Limb (tissue), 2 donors: ENCODE data around the gene SSBP3.
"Not testable (repeated sequence)": the region's sequence is repeated elsewhere in the genome, so short reads cannot be mapped to it uniquely, and the experiment has no call there.

Experiments used
- DNase-seq, 2 donors: peaks; one replicate each; pipeline ENCODE4 v3.0.0-alpha.2; 2016; ENCODE audit errors: extremely low spot score in 2 of 2

The SSBP3 gene

DNA sequence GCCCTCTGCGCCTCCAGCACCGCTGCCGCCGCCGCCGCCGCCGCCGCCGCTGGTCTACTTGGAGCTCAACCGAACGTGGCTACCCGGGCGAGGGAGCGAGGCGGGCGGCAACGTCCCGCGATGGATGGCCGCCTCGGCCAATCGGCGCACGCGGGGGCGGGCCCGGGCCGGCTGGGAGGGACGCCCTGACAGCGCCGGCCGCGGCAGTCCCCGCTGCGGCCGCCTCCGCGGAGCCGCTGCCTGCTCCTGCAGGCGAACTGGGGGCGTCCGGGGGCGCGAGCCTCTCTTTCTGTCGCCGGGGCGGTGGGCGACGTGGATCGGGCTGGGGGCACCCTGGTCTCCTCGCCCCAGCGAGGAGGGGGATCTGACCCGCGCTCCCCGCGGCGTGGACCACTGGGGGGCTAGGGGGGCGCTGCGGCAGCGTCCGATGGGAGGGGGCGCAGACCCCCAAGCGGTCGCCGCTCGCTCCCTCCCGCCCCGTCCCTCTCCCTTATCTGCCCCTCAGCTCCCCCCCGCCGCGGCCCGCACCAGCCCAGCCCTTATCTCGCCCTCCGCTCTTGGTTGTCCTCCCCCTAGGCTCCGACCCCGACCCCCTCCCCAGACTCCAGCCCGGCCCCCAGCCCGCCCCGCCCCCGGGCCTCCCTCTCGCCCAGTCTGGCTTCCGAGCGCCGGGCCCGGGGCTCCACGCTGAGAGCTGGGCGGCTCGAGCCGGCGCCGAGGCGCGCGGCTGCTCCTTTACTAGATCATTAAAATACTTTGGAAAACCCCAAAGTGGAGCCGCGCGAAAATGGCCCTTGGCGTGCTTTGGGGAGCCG lies at the start of gene SSBP3:
TSS of gene SSBP3 (minus strand) at position 56 of the 815 bp plus-strand sequence.
- DNase-seq, result peak; percentile 90 to 98

GRCh38 chr1:54453509-54453908 lies 47.3 kb upstream of the SSBP3 start:
- no peak for DNase-seq

DNA sequence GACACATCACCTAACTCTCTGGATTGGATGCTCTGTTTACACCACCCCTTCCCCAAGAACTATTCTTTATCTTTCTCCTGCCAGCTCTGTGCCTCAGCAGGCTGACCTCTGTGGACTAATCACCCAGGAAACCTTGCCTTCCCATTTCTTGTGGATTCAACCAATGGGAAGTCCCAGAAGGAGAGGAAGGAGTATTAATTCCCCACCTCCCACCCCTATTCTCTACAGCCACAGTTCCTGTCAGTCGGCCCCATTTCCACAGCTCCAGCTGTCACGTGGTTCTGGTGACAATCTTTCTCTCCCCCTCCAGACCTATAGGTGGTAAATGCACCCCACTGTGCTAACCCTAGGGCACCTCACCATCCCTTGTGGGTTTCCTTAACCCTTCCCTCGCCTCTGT lies 46.8 kb upstream of the SSBP3 start:
- no peak for DNase-seq

- DNase-seq, result not testable (repeated sequence)
Measured at GRCh38 chr1:54449431-54449830, 43.2 kb upstream of the SSBP3 start.

DNA sequence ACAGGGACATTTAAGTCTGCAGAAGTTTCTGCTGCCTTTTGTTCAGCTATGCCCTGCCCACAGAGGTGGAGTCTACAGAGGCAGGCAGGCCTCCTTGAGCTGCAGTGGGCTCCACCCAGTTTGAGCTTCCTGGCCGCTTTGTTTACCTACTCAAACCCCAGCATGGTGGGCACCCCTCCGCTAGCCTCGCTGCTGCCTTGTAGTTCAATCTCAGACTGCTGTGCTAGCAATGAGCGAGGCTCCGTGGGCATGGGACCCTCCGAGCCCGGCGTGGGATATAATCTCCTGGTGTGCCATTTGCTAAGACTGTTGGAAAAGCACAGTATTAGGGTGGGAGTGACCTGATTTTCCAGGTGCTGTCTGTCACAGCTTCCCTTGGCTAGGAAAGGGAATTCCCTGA lies 42.6 kb upstream of the SSBP3 start:
- not testable (repeated sequence) for DNase-seq

GRCh38 chr1:54447081-54447480 lies 40.9 kb upstream of the SSBP3 start:
- DNase-seq, result not testable (repeated sequence)

- no peak for DNase-seq
Measured at GRCh38 chr1:54442185-54442584, 36.0 kb upstream of the SSBP3 start.

- DNase-seq, result no peak
Measured at GRCh38 chr1:54439550-54440223, 33.5 kb upstream of the SSBP3 start.

GRCh38 chr1:54437783-54438182 lies 31.6 kb upstream of the SSBP3 start:
- DNase-seq, result no peak

- no peak for DNase-seq
Measured at GRCh38 chr1:54436826-54437225, 30.6 kb upstream of the SSBP3 start.

GRCh38 chr1:54429838-54430237 lies 23.6 kb upstream of the SSBP3 start:
- DNase-seq, result no peak

GRCh38 chr1:54428837-54429518 lies 22.8 kb upstream of the SSBP3 start:
- DNase-seq, result no peak

- DNase-seq, result no peak
Measured at GRCh38 chr1:54425152-54425584, 19.0 kb upstream of the SSBP3 start.

- DNase-seq, result no peak
Measured at GRCh38 chr1:54424398-54424797, 18.2 kb upstream of the SSBP3 start.

GRCh38 chr1:54421101-54421504 lies 14.9 kb upstream of the SSBP3 start:
- no peak for DNase-seq

- not testable (repeated sequence) for DNase-seq
Measured at GRCh38 chr1:54418598-54418997, 12.4 kb upstream of the SSBP3 start.

DNA sequence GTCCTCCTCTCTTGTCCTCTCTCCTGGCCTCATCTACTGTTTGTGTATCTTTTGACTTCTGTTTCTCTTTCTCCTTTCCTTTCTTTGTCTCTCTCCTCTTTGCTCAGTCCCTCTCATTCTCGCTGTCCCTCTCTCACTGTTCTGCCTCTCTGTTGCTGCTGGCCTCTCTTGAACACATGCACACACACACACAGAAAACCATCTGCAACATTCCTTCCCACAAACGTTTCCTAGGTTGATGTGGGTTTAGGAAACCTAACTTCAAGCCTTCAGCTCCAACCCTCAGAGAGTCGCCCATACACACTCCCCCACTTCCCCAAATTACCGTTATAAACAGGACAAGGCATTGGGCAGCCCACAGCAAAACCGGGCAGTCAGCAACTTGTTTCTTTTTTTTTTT lies 10.9 kb upstream of the SSBP3 start:
- no peak for DNase-seq

- no peak for DNase-seq
Measured at GRCh38 chr1:54416435-54416834, 10.2 kb upstream of the SSBP3 start.

- no peak for DNase-seq
Measured at GRCh38 chr1:54415991-54416390, 9.8 kb upstream of the SSBP3 start.

- DNase-seq, result no peak
Measured at GRCh38 chr1:54415533-54415932, 9.3 kb upstream of the SSBP3 start.

- no peak for DNase-seq
Measured at GRCh38 chr1:54413732-54414131, 7.5 kb upstream of the SSBP3 start.

- peak; percentile 45 to 47 for DNase-seq
Measured at GRCh38 chr1:54413295-54413694, 7.1 kb upstream of the SSBP3 start.
